HG03135 (cell line): ENCODE data around the gene SPATA31C1.
"Not testable (repeated sequence)": the region's sequence is repeated elsewhere in the genome, so short reads cannot be mapped to it uniquely, and the experiment has no call there.

Experiments used
- ATAC-seq: cut with Tn5 transposase; IDR thresholded peaks from one replicate; pipeline ENCODE4 v1.9.1; 2021; ENCODE audit warnings: mild to moderate bottlenecking, moderate library complexity; ENCODE audit not compliant: unreplicated experiment

Gene SPATA31C1

GRCh38 chr9:87886210-87886932, 31.4 kb upstream of the SPATA31C1 start:
- no peak for ATAC-seq

- no peak for ATAC-seq
Observed at GRCh38 chr9:87886933-87887505, 30.7 kb upstream of the SPATA31C1 start.

GRCh38 chr9:87887661-87888480, 29.9 kb upstream of the SPATA31C1 start:
- ATAC-seq, result no peak

- no peak for ATAC-seq
Observed at GRCh38 chr9:87888501-87888900, 29.3 kb upstream of the SPATA31C1 start.

- no peak for ATAC-seq
Observed at GRCh38 chr9:87889065-87889881, 28.5 kb upstream of the SPATA31C1 start.

GRCh38 chr9:87889882-87890252, 27.9 kb upstream of the SPATA31C1 start:
- ATAC-seq, result no peak

- ATAC-seq, result no peak
Observed at GRCh38 chr9:87890837-87891236, 26.9 kb upstream of the SPATA31C1 start.

- ATAC-seq, result no peak
Observed at GRCh38 chr9:87891754-87892153, 26.0 kb upstream of the SPATA31C1 start.

GRCh38 chr9:87892956-87893355, 24.8 kb upstream of the SPATA31C1 start:
- no peak for ATAC-seq

GRCh38 chr9:87894998-87895625, 22.6 kb upstream of the SPATA31C1 start:
- no peak for ATAC-seq

- no peak for ATAC-seq
Observed at GRCh38 chr9:87896891-87897290, 20.9 kb upstream of the SPATA31C1 start.

GRCh38 chr9:87898151-87898550, 19.6 kb upstream of the SPATA31C1 start:
- no peak for ATAC-seq

GRCh38 chr9:87902371-87902770, 15.4 kb upstream of the SPATA31C1 start:
- ATAC-seq, result not testable (repeated sequence)

- no peak for ATAC-seq
Observed at GRCh38 chr9:87909310-87910041, 8.3 kb upstream of the SPATA31C1 start.

- ATAC-seq, result no peak
Observed at GRCh38 chr9:87910821-87911220, 6.9 kb upstream of the SPATA31C1 start.

GRCh38 chr9:87919013-87919412, 1.3 kb downstream of the SPATA31C1 start:
- ATAC-seq, result not testable (repeated sequence)

- ATAC-seq, result not testable (repeated sequence)
Observed at GRCh38 chr9:87921561-87921960, 3.8 kb downstream of the SPATA31C1 start.

GRCh38 chr9:87923012-87923411, 5.2 kb downstream of the SPATA31C1 start:
- ATAC-seq, result not testable (repeated sequence)

- ATAC-seq, result not testable (repeated sequence)
Observed at GRCh38 chr9:87924851-87925250, 7.1 kb downstream of the SPATA31C1 start.

GRCh38 chr9:87929152-87929551, 11.4 kb downstream of the SPATA31C1 start:
- ATAC-seq, result not testable (repeated sequence)
